Fibroblast of mammary gland (primary cell): Measurements from ENCODE around the gene FAM151A.

Source experiments
- DNase-seq: peaks from one replicate; pipeline ENCODE4 v3.0.0-alpha.2; 2010; ENCODE audit warnings: low read depth
- H3K4me3 ChIP-seq: 2 replicates; pipeline ENCODE4 v1.5.1; 2011; ENCODE audit warnings: low read depth, mild to moderate bottlenecking, low read length, moderate library complexity; ENCODE audit not compliant: control insufficient read depth
- CTCF ChIP-seq: conservative IDR thresholded peaks from 2 replicates; pipeline ENCODE4 v1.5.1; 2011; ENCODE audit warnings: low read depth, low read length, inconsistent platforms; ENCODE audit not compliant: control insufficient read depth, insufficient read depth

Gene FAM151A

GRCh38 chr1:54566438-54567141 is 56.7 kb downstream of the FAM151A start:
- no peak for DNase-seq
- H3K4me3 ChIP-seq: no peak overlapping the region
- TF ChIP-seq CTCF: no peak

GRCh38 chr1:54565113-54565501 is 58.2 kb downstream of the FAM151A start:
- DNase-seq: no peak
- no peak for TF ChIP-seq CTCF
- H3K4me3 ChIP-seq: no peak overlapping the region

GRCh38 chr1:54564312-54565112 is 58.8 kb downstream of the FAM151A start:
- no peak for TF ChIP-seq CTCF
- no peak for DNase-seq
- H3K4me3 ChIP-seq: no peak overlapping the region

GRCh38 chr1:54559771-54560231 is 63.5 kb downstream of the FAM151A start:
- DNase-seq: no peak
- no peak for TF ChIP-seq CTCF

More at GRCh38 chr1:54559771-54560231, 63.5 kb downstream of the FAM151A start:
- no peak overlapping the region for H3K4me3 ChIP-seq
